Right lobe of liver (tissue), 4 donors: ENCODE results near the gene ANKS1B.

ENCODE experiments used
- POLR2A ChIP-seq: fragments of 450-650 bp; IDR thresholded peaks from one replicate; pipeline ENCODE4 v1.6.1; 2017; ENCODE audit warnings: antibody characterized with exemption, mild to moderate bottlenecking
- TF ChIP-seq, protein P1 (sequence below), 4 donors: fragments of 200-600 bp in 3 of 4; fragments of 450-650 bp in 1 of 4; IDR thresholded peaks; one replicate each; pipeline versions ENCODE4 v1.5.1 to v1.8.0; 2016 to 2022; ENCODE audit warnings: antibody characterized with exemption in 4 of 4, mild to moderate bottlenecking in 2 of 4
- donor health status: DM: no; HTN: no; CAD: no.
- donor health status: DM: no; HTN: no; CAD: no.
- donor health status: DM: no; HTN: yes; CAD: no.

DNA sequence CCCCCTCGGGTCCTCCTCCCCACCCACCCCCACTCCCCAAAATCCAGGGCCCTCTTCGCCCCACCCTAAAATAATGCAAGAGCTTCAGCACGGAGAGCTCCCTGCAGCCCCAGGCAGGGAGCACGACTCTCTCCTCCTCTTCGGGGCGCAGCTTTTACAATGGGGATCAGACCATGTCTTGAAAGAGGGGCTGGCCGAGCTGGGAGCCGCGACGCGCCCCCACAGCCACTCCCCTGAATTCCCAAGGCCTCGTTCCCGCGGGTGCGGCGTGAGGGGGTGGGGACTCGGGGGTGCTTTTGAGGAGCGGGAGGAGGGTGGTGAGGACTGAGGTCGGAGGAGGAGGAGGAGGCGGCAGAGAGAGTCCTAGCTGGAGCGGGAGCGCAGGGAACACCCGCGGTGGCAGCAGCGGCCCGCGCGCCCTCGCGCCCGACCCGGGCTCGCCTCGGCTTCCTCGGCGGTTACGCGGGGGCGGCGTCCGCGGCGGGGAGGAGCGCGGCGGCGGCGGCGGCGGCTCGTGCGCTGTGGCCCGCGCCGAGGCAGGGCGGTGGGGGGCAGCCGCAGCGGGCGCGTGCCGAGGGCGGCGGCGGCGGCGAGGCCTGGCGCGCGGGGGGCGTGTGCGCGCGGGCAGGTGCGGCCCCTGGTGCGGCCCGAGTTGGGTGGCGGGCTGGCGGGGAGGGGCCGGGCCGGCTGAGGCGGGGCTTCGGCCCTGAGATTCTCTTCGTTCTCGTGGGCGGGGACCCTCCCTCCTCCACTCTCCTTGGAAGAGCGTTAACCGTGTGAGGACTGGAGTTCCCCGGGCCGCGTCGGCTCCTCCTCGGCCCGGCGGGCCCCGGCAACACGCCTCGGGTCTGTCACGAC lies at the start of gene ANKS1B:
- TF ChIP-seq, protein P1, sequence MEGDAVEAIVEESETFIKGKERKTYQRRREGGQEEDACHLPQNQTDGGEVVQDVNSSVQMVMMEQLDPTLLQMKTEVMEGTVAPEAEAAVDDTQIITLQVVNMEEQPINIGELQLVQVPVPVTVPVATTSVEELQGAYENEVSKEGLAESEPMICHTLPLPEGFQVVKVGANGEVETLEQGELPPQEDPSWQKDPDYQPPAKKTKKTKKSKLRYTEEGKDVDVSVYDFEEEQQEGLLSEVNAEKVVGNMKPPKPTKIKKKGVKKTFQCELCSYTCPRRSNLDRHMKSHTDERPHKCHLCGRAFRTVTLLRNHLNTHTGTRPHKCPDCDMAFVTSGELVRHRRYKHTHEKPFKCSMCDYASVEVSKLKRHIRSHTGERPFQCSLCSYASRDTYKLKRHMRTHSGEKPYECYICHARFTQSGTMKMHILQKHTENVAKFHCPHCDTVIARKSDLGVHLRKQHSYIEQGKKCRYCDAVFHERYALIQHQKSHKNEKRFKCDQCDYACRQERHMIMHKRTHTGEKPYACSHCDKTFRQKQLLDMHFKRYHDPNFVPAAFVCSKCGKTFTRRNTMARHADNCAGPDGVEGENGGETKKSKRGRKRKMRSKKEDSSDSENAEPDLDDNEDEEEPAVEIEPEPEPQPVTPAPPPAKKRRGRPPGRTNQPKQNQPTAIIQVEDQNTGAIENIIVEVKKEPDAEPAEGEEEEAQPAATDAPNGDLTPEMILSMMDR (IDR thresholded peaks at IDR 0.05), result no peak
- TF ChIP-seq POLR2A, result no peak
